Peyer's patch (tissue), 4 donors: Measurements from ENCODE around the gene PLXNC1.

Source experiments
- CTCF ChIP-seq, 6 experiments: fragments of 450-650 bp in 4 of 6; fragments of 200-600 bp in 2 of 6; sonication (generic) in 1 of 6; IDR thresholded peaks; one replicate each; pipeline ENCODE4 v1.5.1; 2017 to 2019; ENCODE audit warnings: antibody characterized with exemption in 6 of 6, mild to moderate bottlenecking in 3 of 6, moderate library complexity in 1 of 6
- POLR2A ChIP-seq, 2 donors: fragments of 450-650 bp; IDR thresholded peaks; one replicate each; pipeline ENCODE4 v1.5.1; 2017; ENCODE audit warnings: antibody characterized with exemption in 2 of 2, mild to moderate bottlenecking in 2 of 2, moderate library complexity in 2 of 2

DNA sequence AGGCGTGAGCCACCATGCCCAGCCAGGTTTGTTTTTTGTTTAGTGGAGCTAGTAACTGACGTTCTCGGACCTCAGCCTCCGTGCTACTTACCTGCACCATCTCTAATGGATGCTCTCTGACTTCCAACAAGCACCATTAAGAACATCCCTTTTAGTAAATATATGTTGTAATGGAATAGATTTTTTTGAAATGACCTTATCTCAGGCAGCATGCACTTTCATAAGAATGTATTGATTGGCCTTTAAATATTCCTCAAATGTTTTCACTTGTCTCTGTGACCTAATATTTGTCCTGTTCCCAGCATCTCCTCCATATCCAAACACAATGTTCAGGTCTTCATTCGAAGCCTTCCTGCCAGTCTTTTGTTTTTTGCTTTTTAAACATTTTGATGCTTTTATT lies 51.7 kb downstream of the PLXNC1 start:
- TF ChIP-seq CTCF (IDR thresholded peaks at IDR 0.05) (no peak), POLR2A (IDR thresholded peaks at IDR 0.05) (no peak)
